HG03520 (cell line): ENCODE measurements around the gene YJU2.
"Not testable (repeated sequence)": the region's sequence is repeated elsewhere in the genome, so short reads cannot be mapped to it uniquely, and the experiment has no call there.

Experiments
- ATAC-seq: cut with Tn5 transposase; IDR thresholded peaks from one replicate; pipeline ENCODE4 v1.9.1; 2021; ENCODE audit warnings: mild to moderate bottlenecking, moderate library complexity; ENCODE audit not compliant: unreplicated experiment

The YJU2 gene

DNA sequence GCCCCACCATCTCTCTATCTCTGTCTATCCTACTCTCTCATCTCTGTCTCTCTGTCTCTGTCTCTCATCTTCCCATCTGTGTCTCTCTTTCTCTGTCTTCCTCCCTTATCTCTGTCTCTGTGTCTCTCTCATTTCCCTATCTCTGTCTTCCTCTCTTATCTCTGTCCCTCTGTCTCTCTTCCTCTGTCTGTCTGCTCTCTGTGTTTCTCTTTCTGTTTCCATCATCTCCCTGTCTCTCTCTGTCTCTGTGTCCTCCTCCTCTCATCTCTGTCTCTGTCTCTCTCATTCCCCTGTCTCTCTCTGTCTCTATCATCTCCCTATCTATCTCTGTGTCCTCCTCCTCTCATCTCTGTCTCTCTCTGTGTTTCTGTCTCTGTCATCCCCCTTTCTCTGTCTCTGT, 19.1 kb upstream of the YJU2 start:
- no peak for ATAC-seq

DNA sequence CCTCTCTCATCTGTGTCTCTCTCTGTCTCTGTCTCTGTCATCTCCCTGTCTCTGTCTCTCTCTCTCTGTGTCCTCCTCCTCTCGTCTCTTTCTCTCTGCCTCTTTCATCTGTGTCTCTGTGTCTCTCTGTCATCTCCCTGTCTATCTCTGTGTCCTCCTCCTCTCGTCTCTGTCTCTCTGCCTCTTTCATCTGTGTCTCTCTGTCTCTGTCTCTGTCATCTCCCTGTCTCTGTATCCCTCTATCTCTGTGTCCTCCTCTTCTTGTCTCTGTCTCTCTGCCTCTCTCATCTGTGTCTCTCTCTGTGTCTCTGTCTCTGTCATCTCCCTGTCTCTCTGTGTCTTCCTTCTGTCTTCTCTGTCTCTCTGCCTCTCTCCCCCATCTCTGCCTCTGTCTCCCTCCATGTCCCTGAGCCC, 18.1 kb upstream of the YJU2 start:
- no peak for ATAC-seq

DNA sequence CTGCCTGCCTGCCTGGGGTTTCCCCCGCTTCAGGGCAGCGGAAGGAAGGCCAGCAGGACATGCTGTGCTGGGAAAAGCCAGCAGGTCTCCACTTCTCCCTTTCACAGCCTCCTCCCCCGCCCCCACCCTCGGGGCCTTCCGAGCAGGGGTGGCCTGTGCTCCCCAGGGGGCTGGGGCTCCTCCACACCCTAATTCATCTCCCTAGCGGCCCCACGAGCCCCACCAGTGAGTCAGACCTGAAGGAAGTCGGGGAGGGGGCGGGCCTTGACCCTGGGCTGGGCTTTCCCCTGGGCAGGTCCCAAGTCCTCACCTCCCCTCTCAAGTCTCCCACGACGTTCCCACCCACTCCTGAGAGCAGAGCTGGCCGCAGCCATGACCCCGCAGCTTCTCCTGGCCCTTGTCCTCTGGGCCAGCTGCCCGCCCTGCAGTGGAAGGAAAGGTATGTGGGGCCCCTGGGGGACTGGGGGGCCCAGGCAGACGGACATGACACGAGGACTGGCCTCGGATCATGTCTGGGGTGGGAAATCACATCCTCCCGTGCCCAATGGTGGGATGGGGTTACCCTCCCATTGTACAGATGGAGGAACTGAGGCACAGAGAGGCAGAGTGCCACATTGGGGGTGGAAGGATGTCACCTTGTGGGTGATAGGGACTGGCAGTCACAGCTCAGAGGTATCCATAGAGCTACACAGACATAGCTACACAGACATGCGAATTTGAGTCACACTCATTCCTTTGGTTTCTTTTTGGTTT, 17.5 kb upstream of the YJU2 start, which contains the start of gene EBI3:
EBI3 (plus strand) TSS at position 345 of the 753 bp plus-strand sequence; CDS start at position 373, 28 bp downstream.
- ATAC-seq = peak; percentile 47

DNA sequence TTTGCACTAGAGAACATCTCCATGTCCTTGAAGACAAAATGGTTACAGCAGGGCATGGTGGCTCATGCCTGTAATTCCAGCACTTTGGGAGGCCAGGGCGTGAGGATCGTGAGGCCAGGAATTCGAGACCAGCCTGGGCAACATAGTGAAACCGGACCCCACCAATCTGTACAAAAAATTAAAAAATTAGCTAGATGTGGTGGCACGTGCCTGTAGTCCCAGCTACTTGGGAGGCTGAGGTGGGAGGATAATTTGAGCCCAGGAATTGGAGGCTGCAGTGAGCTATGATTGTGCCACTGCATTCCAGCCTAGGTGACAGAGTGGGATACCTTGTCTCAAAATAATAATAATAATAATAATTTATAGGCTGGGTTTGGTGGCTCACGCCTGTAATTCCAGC, 16.6 kb upstream of the YJU2 start:
- ATAC-seq = not testable (repeated sequence)

DNA sequence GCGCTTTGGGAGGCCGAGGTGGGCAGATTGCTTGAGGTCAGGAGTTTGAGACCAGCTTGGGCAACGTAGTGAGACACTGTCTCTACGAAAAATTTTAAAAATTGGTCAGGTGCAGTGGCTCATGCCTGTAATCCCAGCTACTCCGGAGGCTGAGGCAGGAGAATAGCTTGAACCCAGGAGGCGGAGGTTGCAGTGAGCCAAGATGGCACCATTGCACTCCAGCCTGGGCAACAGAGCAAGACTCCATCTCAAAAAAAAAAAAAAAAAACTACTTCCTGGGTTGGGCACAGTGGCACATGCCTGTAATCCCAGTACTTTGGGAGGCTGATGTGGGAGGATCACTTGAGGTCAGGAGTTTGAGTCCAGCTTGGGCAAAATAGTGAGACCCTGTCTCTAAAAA, 15.4 kb upstream of the YJU2 start:
- ATAC-seq = not testable (repeated sequence)

DNA sequence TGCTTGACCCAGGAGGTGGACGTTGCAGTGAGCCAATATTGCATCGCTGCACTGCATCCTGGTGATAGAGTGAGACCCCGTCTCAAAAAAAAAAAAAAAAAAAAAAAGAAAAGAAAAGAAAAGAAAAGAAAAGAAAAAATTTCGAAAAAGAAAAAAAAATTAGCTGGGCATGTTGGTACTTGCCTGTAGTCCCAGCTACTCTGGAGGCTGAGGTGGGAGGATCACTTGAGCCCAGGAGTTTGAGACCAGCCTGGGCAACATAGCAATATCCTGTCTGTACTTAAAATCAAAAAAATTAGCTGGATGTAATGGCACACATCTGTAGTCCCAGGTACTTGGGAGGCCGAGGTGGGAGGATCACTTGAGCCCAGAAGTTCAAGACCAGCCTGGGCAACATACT, 14.7 kb upstream of the YJU2 start:
- not testable (repeated sequence) for ATAC-seq

DNA sequence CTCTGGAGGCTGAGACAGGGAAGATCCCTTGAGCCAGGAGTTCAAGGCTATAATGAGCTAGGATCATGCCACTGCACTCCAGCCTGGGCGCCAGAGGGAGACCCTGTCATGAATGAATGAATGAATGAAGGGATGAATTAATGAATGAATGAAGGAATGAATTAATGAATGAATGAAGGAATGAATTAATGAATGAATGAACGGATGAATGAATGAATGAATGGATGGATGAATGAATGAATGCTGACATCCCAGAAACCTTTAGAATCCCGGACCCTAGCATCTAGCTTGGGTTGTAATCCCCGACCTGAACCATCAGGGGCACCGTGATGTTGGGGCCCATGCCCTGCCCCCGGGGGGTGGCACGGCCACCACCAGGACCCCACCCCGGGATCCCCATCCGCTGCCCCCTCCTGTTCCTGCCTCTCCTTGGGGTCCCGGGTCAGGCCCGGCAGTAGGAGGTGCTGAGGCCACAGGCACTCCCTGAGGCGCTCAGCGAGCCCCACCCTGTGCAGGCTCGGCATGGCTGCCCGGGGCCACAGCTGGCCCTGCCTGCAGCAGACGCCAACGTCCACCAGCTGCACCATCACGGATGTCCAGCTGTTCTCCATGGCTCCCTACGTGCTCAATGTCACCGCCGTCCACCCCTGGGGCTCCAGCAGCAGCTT, 14.1 kb upstream of the YJU2 start:
- ATAC-seq = no peak

DNA sequence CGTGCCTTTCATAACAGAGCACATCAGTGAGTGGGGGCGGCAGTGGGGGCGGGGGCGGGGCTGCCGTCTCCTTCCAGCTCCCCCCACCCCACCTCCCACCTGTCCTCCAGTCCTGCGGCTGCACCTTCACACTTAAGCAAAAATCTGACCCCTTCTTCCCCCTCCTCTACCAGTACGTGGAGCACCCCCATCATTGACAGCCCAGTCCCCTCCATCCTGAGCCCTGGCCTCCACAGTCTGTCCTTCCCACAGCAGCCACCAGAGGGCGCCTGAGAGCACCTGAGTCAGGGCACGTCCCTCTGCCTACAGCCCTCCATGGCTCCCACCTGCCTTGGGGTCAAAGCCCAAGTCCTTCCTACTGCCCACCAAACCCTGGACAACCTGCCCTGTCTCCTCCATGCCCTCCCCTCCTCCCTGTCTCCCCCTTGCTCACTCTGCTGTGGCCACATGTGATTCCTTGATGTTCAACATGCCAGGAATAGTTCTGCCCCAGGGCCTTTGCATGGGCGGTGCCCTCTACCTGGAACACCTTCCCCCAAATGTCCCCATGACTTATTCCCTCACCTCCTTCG, 13.5 kb upstream of the YJU2 start:
- no peak for ATAC-seq

DNA sequence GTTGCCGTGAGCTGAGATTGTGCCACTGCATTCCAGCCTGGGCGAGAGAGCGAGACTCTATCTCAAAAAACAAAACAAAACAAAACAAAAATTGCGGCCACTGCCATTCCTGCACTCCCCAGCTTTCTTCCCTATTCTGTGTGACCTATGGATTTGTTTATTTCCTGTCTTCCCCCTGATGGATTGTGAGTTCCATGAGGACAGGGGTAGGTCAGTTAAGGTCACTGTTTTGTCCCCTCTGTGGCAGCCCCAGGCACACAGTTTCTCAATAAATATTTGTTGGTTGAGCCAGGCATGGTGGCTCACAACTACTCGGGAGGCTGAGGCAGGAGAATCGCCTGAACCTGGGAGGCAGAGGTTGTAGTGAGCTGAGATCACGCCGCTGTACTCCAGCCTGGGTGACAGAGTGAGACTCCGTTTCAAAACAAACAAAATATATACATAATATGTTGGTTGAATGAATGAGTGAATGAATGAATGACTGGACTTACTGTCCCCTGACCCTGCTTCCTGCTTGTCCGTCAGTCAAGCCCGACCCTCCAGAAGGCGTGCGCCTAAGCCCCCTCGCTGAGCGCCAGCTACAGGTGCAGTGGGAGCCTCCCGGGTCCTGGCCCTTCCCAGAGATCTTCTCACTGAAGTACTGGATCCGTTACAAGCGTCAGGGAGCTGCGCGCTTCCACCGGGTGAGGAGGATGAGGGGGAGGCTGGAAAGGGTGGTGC, 12.6 kb upstream of the YJU2 start:
- ATAC-seq = no peak

DNA sequence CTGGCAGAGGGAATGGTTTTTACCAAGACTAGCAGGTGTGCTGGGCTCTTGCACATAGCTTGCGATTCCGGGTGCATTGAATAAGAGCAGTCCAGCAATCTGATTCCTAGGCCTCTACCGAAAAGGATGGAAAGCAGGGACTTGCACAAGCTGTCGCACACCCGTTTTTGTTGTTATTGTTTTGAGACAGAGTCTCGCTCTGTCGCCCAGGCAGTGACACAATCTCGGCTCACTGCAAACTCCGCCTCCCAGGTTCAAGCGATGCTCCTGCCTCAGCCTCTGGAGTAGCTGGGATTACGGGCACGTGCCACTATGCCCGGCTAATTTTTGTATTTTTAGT, 12.0 kb upstream of the YJU2 start:
- no peak for ATAC-seq

DNA sequence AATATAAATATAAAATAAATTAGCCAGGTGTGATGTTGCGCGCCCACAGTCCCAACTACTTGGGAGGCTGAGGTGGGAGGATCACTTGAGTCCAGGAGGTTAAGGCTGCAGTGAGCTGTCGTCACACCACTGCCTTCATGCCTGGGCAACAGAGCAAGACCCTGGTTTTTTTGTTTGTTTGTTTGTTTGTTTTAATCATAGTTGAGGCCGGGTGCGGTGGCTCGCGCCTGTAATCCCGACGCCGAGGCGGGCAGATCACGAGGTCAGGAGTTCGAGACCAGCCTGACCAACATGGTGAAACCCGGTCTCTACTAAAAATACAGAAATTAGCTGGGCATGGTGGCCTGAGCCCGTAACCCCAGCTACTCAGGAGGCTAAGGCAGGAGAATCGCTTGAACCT, 9.4 kb upstream of the YJU2 start:
- not testable (repeated sequence) for ATAC-seq

DNA sequence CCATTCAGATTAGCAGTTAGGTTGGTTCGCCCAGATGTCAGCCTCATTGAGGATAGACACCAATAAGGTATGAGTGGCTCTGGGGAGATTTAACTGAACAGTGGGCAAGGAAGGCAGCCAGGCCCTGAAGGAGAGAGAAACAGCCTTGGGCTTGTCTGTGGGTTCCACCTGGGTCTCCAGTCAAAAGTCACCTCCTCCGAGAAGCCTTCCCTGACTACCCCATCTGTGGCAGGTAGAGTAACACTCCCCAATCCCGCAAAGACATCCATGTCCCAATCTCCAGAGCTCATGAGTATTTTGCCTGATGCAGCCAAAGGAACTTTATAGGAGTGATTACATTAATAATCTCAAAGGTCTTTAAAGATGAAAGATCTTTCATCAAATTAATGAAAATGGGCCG, 8.0 kb upstream of the YJU2 start:
- no peak for ATAC-seq

DNA sequence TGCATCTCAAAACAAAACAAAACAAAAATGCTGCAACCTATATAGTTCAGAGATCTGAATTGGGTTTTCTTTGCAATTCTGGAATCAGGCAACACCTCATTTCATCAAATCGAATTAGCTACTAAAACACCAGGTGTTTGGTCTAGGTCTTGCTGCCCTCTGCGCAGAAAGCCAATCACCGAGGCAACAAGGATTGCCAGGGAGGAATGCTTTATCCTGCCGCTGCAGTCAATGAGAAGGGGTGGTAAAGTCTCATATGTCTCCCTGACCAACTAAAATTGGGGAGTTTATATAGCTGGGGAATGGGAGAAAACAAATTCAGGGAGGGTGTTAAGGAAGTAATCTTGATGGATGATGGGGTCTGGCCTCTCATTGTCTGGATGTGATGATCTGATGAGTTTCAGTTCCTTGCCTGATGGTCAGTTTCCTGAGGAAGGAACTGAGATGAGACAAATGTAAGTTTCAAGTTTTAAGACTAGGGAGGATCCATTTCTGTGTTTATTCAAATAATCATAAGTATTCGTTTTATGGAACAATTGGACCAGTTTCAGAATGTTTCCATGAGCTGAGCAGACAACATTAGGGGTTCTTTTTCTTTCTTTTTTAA, 5.0 kb upstream of the YJU2 start:
- ATAC-seq = no peak

DNA sequence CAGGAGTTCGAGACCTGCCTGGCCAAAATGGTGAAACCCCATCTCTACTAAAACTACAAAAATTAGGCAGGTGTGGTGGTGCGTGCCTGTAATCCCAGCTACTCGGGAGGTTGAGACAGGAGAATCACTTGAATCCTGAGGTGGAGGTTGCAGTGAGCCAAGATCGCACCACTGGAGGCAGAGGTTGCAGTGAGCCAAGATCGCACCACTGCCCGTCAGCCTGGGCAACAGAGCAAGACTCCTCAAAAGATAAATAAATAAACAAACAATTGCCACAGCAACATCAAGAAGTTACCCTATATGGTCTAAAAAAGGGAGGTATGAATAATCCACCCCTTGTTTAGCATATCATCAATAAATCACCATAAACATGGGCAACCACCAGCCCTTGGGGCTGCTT, 942 bp upstream of the YJU2 start:
- not testable (repeated sequence) for ATAC-seq

DNA sequence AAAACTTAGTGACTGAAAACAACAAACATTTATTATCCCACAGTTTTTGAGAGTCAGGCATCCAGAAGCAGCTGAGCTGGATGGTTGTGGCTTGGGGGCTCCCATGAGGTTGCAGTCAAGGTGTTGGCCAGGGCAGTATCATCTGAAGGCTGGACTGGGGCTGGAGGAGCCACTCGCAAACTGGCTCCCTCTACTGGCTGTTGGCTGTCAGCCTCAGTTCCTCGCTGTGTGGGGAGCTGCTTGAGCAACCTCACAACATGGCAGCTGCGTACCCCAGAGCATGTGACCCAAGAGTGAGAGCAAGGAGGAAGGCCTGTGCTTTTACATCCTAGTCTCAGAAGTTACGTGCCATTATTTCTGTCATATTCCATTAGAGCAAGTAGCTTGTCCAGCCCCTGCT, 9.7 kb downstream of the YJU2 start:
- ATAC-seq = no peak

DNA sequence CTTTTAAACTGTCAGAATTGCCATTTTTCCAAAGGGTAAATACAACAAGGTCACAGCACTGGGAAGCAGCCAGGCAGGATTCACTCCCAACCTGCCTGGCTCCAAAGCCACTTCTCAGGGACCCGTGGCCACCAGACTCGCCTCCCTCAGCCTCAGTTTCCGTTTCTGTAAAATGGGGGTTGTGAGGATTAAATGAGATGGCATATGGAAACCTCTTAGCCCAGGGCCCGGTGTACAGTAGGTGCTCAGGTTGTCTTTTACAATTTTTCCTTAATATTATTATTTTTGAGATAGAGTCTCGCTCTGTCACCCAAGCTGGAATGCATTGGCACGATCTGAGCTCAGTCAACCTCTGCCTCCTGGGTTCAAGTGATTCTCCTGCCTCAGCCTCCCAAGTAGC, 10.1 kb downstream of the YJU2 start:
- no peak for ATAC-seq

DNA sequence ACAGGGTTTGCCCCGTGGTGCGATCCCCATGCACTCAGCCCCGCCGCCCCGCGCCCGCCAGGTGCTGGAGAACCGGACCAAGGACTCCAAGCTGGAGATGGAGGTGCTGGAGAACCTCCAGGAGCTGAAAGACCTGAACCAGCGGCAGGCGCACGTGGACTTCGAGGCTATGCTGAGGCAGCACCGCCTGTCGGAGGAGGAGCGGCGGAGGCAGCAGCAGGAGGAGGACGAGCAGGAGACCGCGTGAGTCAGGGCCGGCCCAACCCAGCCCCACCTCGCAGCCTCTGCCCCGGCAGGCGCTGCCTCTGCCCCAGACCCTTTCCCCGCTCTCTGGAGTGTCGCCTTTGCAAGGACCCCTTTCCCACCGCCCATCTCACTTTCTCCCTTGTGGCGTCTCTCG, 11.3 kb downstream of the YJU2 start:
- no peak for ATAC-seq

DNA sequence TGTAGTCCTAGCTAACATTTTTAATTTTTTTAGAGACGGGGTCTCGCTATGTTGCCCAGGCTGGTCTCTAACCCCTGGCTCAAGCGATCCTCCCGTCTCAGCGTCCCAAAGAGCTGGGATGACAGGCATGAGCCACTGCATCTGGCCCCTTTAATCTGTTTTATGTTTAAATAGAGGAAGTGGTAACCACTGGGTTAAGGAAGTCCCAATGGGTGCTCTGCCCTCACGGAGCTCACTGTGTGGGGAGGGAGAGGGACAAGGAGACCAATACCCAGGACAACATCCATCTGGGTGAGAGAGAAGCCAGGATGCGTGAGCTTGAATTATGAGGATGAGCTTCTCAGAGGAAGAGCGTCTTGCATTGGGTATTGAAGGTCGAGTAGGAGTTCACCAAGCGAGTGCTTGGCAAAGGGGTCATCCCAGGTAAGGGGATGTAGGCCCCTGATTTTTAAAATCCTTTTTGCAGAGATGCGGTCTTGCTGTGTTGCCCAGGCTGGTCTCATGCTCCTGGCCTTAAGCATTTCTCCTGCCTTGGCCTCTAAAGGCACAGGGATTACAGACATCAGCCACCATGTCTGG, 13.8 kb downstream of the YJU2 start:
- ATAC-seq = no peak

DNA sequence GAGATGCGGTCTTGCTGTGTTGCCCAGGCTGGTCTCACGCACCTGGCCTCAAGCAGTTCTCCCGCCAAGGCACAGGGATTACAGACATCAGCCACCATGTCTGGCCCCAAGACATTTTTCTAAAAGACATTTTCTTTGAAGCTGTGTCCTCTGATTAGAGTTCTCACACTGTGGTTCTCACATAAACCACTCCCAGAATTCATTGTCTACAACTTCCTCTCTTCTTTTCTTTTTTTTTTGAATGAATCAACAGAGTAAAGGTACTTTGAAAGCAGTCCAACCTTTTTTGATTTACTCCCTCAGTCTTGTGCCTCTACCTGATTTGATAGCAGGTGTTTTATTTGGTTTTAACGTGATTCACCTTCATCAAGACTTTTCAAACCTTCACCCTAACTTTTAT, 17.9 kb downstream of the YJU2 start:
- no peak for ATAC-seq

DNA sequence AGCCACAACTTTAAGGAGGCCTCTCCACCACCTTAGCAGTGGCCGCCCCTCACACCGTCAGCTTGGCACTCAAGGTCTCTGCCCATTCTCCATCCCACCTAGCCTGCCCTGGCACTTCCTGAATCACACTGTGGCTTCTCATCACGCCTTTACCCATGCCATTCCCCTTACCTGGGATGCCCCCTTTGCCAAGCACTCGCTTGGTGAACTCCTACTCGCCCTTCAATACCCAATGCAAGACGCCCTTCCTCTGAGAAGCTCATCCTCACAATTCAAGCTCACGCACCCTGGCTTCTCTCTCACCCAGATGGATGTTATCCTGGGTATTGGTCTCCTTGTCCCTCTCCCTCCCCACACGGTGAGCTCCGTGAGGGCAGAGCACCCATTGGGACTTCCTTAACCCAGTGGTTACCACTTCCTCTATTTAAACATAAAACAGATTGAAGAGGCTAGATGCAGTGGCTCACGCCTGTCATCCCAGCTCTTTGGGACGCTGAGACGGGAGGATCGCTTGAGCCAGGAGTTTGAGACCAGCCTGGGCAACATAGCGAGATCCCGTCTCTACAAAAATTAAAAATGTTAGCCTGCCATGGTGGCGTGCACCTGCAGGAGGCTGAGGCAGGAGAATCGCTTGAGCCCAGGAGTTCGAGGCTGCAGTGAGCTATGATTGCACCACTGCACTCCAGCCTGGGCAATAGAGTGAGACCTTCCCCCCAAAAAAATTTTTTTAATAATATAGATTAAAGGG, 19.5 kb downstream of the YJU2 start:
- ATAC-seq = no peak
